Measurements from ENCODE around the gene BECN2. TPM values are rescaled to one million over a fixed set of nuclear protein-coding genes. Genes with fewer than 3 reads are reported as not detected.

BECN2 gene
- total RNA-seq, 1 donor from 2014 or later, result not detected

- no peaks in the 10 kb centered on the region for H3K9me3 ChIP-seq
These were observed 6.2 kb downstream of the BECN2 start for GRCh38 chr1:241963722-241964121.

GRCh38 chr1:241964550-241965282, 7.1 kb downstream of the BECN2 start:
- Histone ChIP-seq H3K4me1 (no peaks in the 10 kb centered on the region), H3K9me3 (no peaks in the 10 kb centered on the region), H3K4me3 (no peak overlapping the region), H3K27me3 (ENCODE audit: low read depth) (no peaks in the 10 kb centered on the region), H3K36me3 (no peaks in the 10 kb centered on the region), H3K27ac (no peak overlapping the region)
- intact Hi-C loops (cut with DNase I), result no loop called here
- DNase-seq (peak; percentile 50), ATAC-seq (peak; percentile 28 to 72)
- TF ChIP-seq CTCF (IDR thresholded peaks at IDR 0.05), result no peak

More at GRCh38 chr1:241963722-241964121, 6.2 kb downstream of the BECN2 start:
- Histone ChIP-seq H3K36me3 (no peaks in the 10 kb centered on the region), H3K27me3 (ENCODE audit: low read depth) (no peaks in the 10 kb centered on the region), H3K4me3 (no peak overlapping the region), H3K4me1 (no peaks in the 10 kb centered on the region), H3K27ac (no peak overlapping the region)
- DNase-seq (no peak), ATAC-seq (no peak)
- TF ChIP-seq CTCF (IDR thresholded peaks at IDR 0.05), result no peak
- intact Hi-C loops (cut with DNase I), result no loop called here

- no peaks in the 10 kb centered on the region for H3K4me1 ChIP-seq
- DNase-seq (no peak), ATAC-seq (no peak)
- intact Hi-C loops (cut with DNase I), result no loop called here
- H3K27me3 ChIP-seq (ENCODE audit: low read depth), result no peaks in the 10 kb centered on the region
- no peaks in the 10 kb centered on the region for H3K9me3 ChIP-seq
- H3K4me3 ChIP-seq, result no peak overlapping the region
- no peaks in the 10 kb centered on the region for H3K36me3 ChIP-seq
- TF ChIP-seq CTCF (IDR thresholded peaks at IDR 0.05), result no peak
- H3K27ac ChIP-seq, result no peak overlapping the region
These were observed 11.0 kb downstream of the BECN2 start for GRCh38 chr1:241968611-241969010.

GRCh38 chr1:241972703-241973369, 15.3 kb downstream of the BECN2 start:
- intact Hi-C loops (cut with DNase I), result no loop called here

GRCh38 chr1:241976229-241976628, 18.7 kb downstream of the BECN2 start:
- no peak for DNase-seq
- no peaks in the 10 kb centered on the region for H3K4me1 ChIP-seq

More at GRCh38 chr1:241972703-241973369, 15.3 kb downstream of the BECN2 start:
- Histone ChIP-seq H3K4me1 (no peaks in the 10 kb centered on the region), H3K27ac (no peak overlapping the region), H3K9me3 (no peaks in the 10 kb centered on the region), H3K27me3 (ENCODE audit: low read depth) (no peaks in the 10 kb centered on the region), H3K4me3 (no peak overlapping the region), H3K36me3 (no peaks in the 10 kb centered on the region)
- no peak for TF ChIP-seq CTCF (IDR thresholded peaks at IDR 0.05)
- DNase-seq (no peak), ATAC-seq (no peak)

More at GRCh38 chr1:241976229-241976628, 18.7 kb downstream of the BECN2 start:
- Histone ChIP-seq H3K27ac (no peak overlapping the region), H3K27me3 (ENCODE audit: low read depth) (no peaks in the 10 kb centered on the region), H3K4me3 (no peak overlapping the region), H3K9me3 (no peaks in the 10 kb centered on the region), H3K36me3 (no peaks in the 10 kb centered on the region)
- ATAC-seq, result no peak
- intact Hi-C loops (cut with DNase I), result no loop called here
- TF ChIP-seq CTCF (IDR thresholded peaks at IDR 0.05), result no peak

All from lower lobe of right lung (tissue), 2 donors.